Activated CD8-positive, alpha-beta memory T cell treated with anti-CD3 and anti-CD28 coated beads, Interleukin-2, amount 10 ng/mL, durations not matched to agents 7 days and 5 days (primary cell): ENCODE measurements around the gene IMMP2L. TPM values are rescaled to one million over a fixed set of nuclear protein-coding genes. Genes with fewer than 3 reads are reported as not detected.
A peak's percentile ranks its signal among the peaks of the same experiment; 100 is the strongest.
"Not testable (repeated sequence)": the region's sequence is repeated elsewhere in the genome, so short reads cannot be mapped to it uniquely, and the experiment has no call there.

ENCODE experiments used
- ATAC-seq: fragments of 150-1000 bp; cut with Tn5 transposase; one replicate; pipeline ENCODE4 v1.10.0; 2021; ENCODE audit warnings: moderate library complexity
- CTCF ChIA-PET: fragments of 350-600 bp; sonication (Branson Sonifier 250); formaldehyde crosslinking; loops from one replicate; lab custom pipeline; 2021; ENCODE audit warnings: antibody characterized with exemption; lab: Charles Lee
- DNase-seq: peaks from one replicate; pipeline ENCODE4 v3.0.0-alpha.2; 2020
- H3K27ac Mint-ChIP-seq: one replicate; pipeline ENCODE4 v1.8.0; 2021; ENCODE audit warnings: mild to moderate bottlenecking, mixed read lengths
- H3K27me3 Mint-ChIP-seq: one replicate; pipeline ENCODE4 v1.8.0; 2021; ENCODE audit warnings: mixed read lengths
- H3K36me3 Mint-ChIP-seq: one replicate; pipeline ENCODE4 v1.8.0; 2021; ENCODE audit warnings: mild to moderate bottlenecking, mixed read lengths
- H3K4me1 Mint-ChIP-seq: one replicate; pipeline ENCODE4 v1.8.0; 2021; ENCODE audit warnings: mixed read lengths
- H3K4me3 Mint-ChIP-seq: one replicate; pipeline ENCODE4 v1.8.0; 2021; ENCODE audit warnings: mild to moderate bottlenecking, moderate library complexity, mixed read lengths
- H3K9me3 Mint-ChIP-seq: one replicate; pipeline ENCODE4 v1.8.0; 2022; ENCODE audit warnings: low read depth, mixed read lengths
- total RNA-seq, 2 experiments: library from RNA; stranded (reverse); gene quantifications; one replicate each; pipeline ENCODE4 v1.2.3, GENCODE V29; 2021

IMMP2L gene
- 10 to 100 TPM; 11.5 to 13.1 TPM for total RNA-seq

DNA sequence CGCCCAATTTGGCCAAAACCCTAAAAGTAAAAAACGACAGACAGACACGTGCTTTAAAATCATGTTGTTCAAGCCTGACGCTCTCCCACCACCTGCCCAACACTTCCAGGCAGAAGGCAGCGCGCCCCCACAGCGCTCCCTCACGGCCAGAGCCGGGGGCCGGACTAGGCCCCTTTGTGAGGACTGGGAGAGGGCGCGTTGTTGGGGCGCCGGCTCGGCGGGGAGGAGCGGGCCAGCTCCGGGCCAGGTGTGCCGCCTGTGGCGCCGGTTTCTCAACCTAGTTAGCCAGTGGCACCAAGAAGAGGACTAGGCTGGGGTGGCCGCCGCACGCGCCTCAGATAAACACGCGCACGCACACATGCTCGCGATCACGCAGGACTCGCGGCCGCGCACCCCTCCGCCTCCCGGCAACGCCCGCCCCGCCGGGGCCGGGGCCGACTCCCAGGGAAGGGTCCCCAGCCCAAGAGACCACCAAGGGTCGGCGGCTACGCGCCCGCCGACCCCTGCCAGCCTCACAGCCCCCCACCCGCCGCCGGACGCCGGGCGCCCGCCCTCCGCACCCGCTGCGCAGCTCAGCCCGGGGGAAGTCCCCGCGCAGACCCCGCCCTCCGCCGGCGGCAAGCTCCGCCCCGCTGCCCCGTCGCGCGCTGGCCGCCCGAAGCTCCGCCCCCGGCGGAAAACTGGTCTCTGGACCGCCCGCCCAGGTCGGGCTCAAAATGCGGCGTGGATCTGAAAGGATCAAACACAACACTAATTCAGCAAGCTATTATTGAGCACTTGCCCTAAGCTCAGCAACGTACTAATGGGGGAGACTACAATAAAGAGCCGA lies at the start of gene IMMP2L:
TSS of gene IMMP2L (minus strand) at position 589 of the 829 bp plus-strand sequence.
- CTCF ChIA-PET = interaction anchor here (0.7 to 0.9 kb wide), 2 partner anchors 424 to 463 kb away, joined by 3 read pairs; no protein-coding TSS in a partner anchor
- ATAC-seq (peak; percentile 96), DNase-seq (peak; percentile 91)
- peak within 1 kb of the TSS; percentile 77 for H3K27ac Mint-ChIP-seq
- peaks cover 4% of the 10 kb centered on the region for H3K27me3 Mint-ChIP-seq
- H3K36me3 Mint-ChIP-seq = peaks cover 8% of the 10 kb centered on the region
- peaks cover 31% of the 10 kb centered on the region for H3K4me1 Mint-ChIP-seq
- peak within 1 kb of the TSS; percentile 78 for H3K4me3 Mint-ChIP-seq
- H3K9me3 Mint-ChIP-seq = no peaks in the 10 kb centered on the region

DNA sequence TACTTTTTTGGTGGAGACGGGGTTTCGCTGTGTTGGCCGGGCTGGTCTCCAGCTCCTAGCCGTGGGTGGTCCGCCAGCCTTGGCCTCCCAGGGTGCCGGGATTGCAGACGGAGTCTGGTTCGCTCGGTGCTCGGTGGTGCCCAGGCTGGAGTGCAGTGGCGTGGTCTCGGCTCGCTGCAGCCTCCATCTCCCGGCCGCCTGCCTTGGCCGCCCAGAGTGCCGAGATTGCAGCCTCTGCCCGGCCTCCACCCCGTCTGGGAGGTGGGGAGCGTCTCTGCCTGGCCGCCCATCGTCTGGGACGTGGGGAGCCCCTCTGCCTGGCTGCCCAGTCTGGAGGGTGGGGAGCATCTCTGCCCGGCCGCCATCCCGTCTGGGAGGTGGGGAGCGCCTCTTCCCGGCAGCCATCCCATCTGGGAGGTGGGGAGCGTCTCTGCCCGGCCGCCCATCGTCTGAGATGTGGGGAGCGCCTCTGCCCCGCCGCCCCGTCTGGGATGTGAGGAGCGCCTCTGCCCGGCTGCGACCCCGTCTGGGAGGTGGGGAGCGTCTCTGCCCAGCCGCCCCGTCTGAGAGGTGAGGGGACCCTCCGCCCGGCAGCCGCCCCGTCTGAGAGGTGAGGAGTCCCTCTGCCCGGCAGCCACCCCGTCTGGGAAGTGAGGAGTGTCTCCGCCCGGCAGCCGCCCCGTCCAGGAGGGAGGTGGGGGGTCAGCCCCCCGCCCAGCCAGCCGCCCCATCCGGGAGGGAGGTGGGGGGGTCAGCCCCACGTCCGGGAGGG lies 47.4 kb upstream of the IMMP2L start:
- H3K4me3 Mint-ChIP-seq, CTCF ChIA-PET, H3K27me3 Mint-ChIP-seq, H3K27ac Mint-ChIP-seq, H3K4me1 Mint-ChIP-seq, DNase-seq, H3K9me3 Mint-ChIP-seq, H3K36me3 Mint-ChIP-seq, ATAC-seq: not testable (repeated sequence)

DNA sequence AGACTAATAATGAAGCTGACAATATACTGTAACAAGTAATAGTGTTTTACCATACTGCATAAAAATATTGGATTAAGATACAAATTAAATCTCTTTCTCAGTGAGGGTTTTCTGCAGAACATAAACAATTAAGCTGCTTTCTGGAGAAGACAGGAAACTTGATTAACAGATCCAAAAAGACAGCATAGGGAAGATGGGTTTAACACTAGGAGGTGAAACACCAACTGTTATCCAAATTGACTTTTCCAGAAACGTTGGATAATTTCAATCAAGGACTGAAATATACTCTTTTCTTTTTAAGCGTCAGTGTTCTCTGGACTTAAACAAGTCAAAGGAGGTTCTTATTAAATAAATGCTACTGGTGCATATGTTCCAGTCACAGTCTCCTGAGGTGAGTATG lies 45.3 kb upstream of the IMMP2L start:
- Mint-ChIP-seq H3K27ac (no peak overlapping the region), H3K4me3 (no peak overlapping the region), H3K27me3 (peaks cover 5% of the 10 kb centered on the region), H3K9me3 (no peaks in the 10 kb centered on the region), H3K36me3 (no peaks in the 10 kb centered on the region), H3K4me1 (no peaks in the 10 kb centered on the region)
- CTCF ChIA-PET = no interaction called here
- DNase-seq (no peak), ATAC-seq (no peak)

DNA sequence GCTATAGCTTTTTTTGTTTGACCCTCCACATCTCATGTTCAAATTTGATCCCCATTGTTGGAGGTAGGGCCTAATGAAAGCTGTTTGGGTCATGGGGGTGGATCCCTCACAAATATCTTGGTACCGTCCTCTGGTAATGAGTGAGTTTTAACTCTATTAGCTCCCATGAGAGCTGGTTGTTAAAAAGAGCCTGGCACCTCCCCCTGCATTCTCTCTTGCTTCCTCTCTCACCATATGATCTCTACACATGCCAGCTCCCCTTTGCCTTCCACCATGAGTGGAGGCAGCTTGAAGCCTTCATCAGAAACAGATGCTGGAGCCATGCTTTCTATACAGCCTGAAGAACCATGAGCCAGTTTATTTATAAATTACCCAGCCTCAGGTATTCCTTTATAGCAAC lies 43.0 kb upstream of the IMMP2L start:
- Mint-ChIP-seq H3K4me1 (no peaks in the 10 kb centered on the region), H3K36me3 (no peaks in the 10 kb centered on the region), H3K27ac (no peak overlapping the region), H3K27me3 (peaks cover 5% of the 10 kb centered on the region), H3K9me3 (no peaks in the 10 kb centered on the region), H3K4me3 (no peak overlapping the region)
- ATAC-seq (no peak), DNase-seq (no peak)
- CTCF ChIA-PET = no interaction called here

DNA sequence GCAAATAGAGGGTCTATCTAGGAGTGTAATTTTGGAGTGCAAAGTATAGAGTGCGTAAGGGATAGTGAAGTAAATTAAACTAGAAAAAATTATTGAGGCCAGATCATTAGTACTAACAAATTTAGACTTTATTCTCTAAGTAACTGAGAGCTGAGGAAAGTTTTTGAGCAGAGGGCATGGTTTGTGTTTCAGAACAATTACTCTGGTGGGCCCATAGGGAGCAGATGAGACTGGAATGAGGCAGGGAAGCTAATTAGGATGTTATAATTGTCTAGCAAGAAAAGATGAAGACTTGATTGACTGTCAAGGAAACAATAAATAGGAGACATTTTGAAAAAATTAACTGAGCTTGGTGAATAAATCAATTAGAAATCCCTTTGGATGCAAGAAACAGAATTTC lies 37.8 kb upstream of the IMMP2L start:
- ATAC-seq (no peak), DNase-seq (no peak)
- Mint-ChIP-seq H3K27me3 (peaks cover 2% of the 10 kb centered on the region), H3K4me3 (no peak overlapping the region), H3K36me3 (no peaks in the 10 kb centered on the region), H3K4me1 (no peaks in the 10 kb centered on the region), H3K9me3 (no peaks in the 10 kb centered on the region), H3K27ac (no peak overlapping the region)
- CTCF ChIA-PET = no interaction called here

DNA sequence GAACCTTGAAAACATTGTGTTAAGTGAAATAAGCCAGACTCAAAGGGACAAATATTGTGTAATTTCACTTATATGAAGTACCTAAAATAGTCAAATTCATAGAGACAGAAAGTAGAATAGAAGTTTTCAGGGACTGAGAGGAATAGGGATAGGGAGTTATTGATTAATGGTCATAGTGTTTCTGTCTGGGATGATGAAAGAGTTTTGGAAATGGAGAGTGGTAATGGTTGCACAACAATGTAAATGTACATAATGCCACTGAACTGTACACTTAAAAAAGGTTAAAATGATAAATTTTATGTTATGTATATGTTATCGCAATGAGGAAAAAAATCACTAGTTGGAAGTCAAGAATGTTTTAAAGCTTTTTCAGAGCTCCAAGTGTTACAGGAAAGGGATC lies 33.5 kb upstream of the IMMP2L start:
- ATAC-seq (no peak), DNase-seq (no peak)
- Mint-ChIP-seq H3K27me3 (no peaks in the 10 kb centered on the region), H3K4me1 (no peaks in the 10 kb centered on the region), H3K27ac (no peak overlapping the region), H3K36me3 (no peaks in the 10 kb centered on the region), H3K9me3 (no peaks in the 10 kb centered on the region), H3K4me3 (no peak overlapping the region)
- CTCF ChIA-PET = no interaction called here

DNA sequence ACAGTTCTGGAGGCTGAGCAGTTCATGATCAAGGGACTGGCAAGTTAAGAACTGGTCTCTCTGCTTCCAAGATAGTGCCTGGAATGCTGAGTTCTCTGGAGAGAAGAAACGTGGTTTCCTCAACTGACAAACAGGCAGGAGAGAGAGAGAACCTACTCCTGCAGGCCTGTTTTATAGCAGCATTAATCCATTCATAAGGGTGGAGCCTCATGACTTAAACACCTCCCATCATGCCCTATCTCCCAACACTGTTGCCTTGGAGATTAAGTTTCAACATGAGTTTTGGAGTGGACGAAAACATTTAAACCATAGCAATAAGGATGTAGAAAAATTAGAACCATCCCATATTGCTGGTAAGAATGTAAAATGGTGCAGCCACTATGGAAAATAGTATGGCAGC lies 32.3 kb upstream of the IMMP2L start:
- no peak for ATAC-seq
- no peaks in the 10 kb centered on the region for H3K9me3 Mint-ChIP-seq
- H3K27me3 Mint-ChIP-seq = no peaks in the 10 kb centered on the region
- DNase-seq = no peak
- no peak overlapping the region for H3K27ac Mint-ChIP-seq
- H3K4me3 Mint-ChIP-seq = no peak overlapping the region
- H3K4me1 Mint-ChIP-seq = no peaks in the 10 kb centered on the region
- H3K36me3 Mint-ChIP-seq = no peaks in the 10 kb centered on the region
- CTCF ChIA-PET = no interaction called here

DNA sequence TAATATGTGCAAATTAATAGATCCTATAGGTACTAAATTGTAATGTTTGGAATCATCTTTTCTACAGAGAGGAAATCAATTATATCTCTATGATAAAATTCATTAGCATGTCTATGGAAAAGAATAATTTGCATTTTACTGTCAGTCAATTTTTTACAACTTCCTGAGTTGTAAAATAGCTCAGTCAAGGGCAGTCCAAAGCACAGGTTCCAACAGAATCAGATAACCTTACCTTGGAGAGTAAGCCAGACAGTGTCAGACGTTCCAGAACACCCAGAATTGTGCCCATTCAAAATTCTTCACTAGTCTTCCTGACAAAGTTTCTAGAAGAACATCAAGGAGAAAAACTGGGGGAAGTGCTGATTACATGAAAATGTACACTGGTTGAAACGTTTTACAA lies 31.1 kb upstream of the IMMP2L start:
- Mint-ChIP-seq H3K4me3 (no peak overlapping the region), H3K27ac (no peak overlapping the region), H3K9me3 (no peaks in the 10 kb centered on the region), H3K4me1 (no peaks in the 10 kb centered on the region), H3K27me3 (no peaks in the 10 kb centered on the region), H3K36me3 (no peaks in the 10 kb centered on the region)
- no peak for DNase-seq
- no peak for ATAC-seq
- CTCF ChIA-PET = no interaction called here

DNA sequence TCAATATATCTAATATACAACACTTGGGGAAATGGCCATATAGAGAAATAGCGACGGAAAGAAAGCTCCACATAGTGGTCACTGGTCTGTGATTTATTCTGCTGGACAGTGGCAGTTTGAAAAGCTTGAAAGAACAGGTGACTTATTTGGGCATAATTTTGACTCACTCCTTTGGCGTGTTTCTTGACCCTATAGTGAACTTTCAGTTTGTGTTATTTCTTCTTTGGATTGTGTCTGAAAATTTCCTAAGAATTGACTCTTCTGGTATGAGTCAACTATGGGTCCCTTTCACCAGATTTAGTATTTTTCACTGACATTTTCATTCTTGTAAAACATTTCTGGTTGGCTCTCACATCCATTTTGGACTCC lies 25.8 kb upstream of the IMMP2L start:
- no peak for DNase-seq

DNA sequence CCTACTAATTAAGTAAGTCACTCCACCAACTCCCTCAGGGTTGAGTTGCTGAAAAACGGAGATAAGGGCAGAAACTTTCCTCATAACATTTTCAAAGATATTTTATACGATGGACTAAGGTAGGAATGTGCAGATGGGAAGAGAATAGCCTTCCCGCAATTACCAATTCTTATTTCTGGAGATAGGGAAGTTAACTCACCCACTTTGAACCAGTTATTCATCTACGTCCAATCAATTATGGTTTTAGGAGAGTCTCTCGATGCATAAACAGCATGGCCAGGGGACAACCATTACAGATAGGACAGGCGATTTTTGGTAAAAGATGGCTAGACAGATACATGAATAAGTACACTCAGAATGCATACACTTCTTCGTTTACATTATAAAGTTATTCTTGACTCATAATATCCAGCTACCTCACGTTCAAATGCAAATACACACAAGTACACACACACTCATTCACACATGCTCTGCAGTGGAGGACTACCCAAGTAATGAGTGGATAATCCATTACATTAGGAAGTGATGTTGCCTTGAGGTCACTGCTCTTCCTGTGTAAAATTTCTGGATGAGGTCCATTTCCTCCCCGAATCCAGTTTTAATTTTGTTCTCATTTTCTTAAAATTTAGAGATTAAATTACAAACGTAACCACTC lies 25.2 kb upstream of the IMMP2L start:
- H3K4me3 Mint-ChIP-seq = no peak overlapping the region
- H3K27me3 Mint-ChIP-seq = no peaks in the 10 kb centered on the region
- DNase-seq (no peak), ATAC-seq (no peak)
- H3K4me1 Mint-ChIP-seq = peaks cover 3% of the 10 kb centered on the region
- no peaks in the 10 kb centered on the region for H3K36me3 Mint-ChIP-seq
- no peaks in the 10 kb centered on the region for H3K9me3 Mint-ChIP-seq
- H3K27ac Mint-ChIP-seq = no peak overlapping the region
- CTCF ChIA-PET = no interaction called here

More for the DNA sequence above, 25.8 kb upstream of the IMMP2L start:
- ATAC-seq = no peak
- H3K27ac Mint-ChIP-seq = no peak overlapping the region
- no peak overlapping the region for H3K4me3 Mint-ChIP-seq
- peaks cover 3% of the 10 kb centered on the region for H3K4me1 Mint-ChIP-seq
- no peaks in the 10 kb centered on the region for H3K27me3 Mint-ChIP-seq
- no peaks in the 10 kb centered on the region for H3K9me3 Mint-ChIP-seq
- CTCF ChIA-PET = no interaction called here
- no peaks in the 10 kb centered on the region for H3K36me3 Mint-ChIP-seq

DNA sequence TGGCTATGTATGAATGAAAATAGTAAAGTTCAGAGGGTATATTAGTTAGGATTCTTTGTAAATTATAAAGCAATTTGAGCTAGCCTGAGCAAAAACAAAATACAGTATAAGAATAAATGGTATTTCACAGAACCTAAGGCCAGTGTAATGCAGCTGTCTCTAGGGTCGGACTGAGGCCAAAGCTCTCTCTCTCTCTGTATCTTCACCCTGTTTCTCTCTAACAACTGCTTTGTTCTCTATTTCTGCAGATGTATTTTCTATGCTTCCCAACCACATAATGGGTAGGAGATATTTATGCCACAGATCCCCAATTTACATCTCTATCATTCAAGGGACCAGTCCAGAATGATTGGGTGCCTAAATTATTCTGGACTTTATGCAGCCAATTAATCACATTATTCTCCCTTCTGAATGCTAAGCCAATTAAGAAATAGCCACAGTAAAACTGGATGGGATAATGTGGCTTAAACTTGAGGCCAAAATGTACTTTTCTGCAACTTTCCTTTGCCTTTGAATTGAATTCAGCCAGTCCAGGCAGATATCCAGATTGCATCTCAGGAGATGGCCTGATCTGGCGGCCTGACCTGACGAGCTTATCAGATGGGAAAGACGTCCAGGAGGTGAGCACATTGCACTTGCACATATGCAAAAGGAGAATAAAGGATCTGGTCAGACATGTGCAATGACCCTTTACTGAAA lies 24.6 kb upstream of the IMMP2L start:
- CTCF ChIA-PET = interaction anchor here (1.0 kb wide), 1 partner anchor 28 kb away, joined by 3 read pairs; no protein-coding TSS in a partner anchor
- no peak overlapping the region for H3K27ac Mint-ChIP-seq
- H3K4me3 Mint-ChIP-seq = no peak overlapping the region
- ATAC-seq = no peak
- H3K9me3 Mint-ChIP-seq = no peaks in the 10 kb centered on the region
- H3K4me1 Mint-ChIP-seq = peaks cover 3% of the 10 kb centered on the region
- no peak for DNase-seq
- H3K27me3 Mint-ChIP-seq = no peaks in the 10 kb centered on the region
- H3K36me3 Mint-ChIP-seq = no peaks in the 10 kb centered on the region

DNA sequence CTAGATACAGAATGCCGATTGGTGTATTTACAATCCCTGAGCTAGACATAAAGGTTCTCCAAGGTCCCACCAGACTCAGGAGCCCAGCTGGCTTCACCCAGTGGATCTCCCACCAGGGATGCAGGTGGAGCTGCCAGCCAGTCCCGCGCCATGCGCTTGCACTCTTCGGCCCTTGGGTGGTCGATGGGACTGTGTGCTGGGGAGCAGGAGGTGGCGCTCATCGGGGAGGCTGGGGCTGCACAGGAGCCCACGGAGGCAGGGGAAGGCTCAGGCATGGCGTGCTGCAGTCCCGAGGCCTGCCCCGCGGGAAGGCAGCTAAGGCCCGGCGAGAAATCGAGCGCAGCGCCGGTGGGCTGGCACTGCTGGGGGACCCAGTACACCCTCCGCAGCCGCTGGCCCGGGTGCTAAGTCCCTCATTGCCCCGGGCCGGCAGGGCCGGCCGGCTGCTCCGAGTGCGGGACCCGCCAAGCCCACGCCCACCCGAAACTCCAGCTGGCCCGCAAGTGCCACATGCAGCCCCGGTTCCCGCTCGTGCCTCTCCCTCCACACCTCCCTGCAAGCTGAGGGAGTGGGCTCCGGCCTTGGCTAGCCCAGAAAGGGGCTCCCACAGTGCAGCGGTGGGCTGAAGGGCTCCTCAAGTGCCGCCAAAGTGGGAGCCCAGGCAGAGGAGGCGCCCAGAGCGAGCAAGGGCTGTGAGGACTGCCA lies 19.6 kb upstream of the IMMP2L start:
- H3K4me3 Mint-ChIP-seq, H3K27ac Mint-ChIP-seq, ATAC-seq, H3K9me3 Mint-ChIP-seq, H3K4me1 Mint-ChIP-seq, H3K36me3 Mint-ChIP-seq, DNase-seq, CTCF ChIA-PET, H3K27me3 Mint-ChIP-seq: not testable (repeated sequence)

DNA sequence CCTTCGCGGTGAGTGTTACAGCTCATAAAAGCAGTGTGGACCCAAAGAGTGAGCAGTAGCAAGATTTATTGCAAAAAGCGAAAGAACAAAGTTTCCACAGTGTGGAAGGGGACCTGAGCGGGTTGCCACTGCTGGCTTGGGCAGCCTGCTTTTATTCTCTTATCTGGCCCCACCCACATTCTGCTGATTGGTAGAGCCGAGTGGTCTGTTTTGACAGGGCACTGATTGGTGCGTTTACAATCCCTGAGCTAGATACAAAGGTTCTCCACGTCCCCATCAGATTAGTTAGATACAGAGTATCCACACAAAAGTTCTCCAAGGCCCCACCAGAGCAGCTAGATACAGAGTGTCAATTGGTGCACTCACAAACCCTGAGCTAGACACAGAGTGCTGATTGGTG lies 18.9 kb upstream of the IMMP2L start:
- H3K4me1 Mint-ChIP-seq, H3K4me3 Mint-ChIP-seq, H3K36me3 Mint-ChIP-seq, CTCF ChIA-PET, DNase-seq, H3K9me3 Mint-ChIP-seq, ATAC-seq, H3K27me3 Mint-ChIP-seq, H3K27ac Mint-ChIP-seq: not testable (repeated sequence)
